B cell (primary cell): ENCODE data around the gene PRKCH.
"Not testable (repeated sequence)": the region's sequence is repeated elsewhere in the genome, so short reads cannot be mapped to it uniquely, and the experiment has no call there.

ENCODE experiments used
- EZH2 ChIP-seq: IDR thresholded peaks from 2 replicates; pipeline ENCODE4 v1.6.1; 2012; ENCODE audit warnings: borderline replicate concordance, low read depth, mild to moderate bottlenecking, moderate library complexity, low read length; ENCODE audit not compliant: insufficient read depth, poor library complexity, severe bottlenecking
- TF ChIP-seq, protein P1 (sequence below): fragments of 200-600 bp; IDR thresholded peaks from one replicate; pipeline ENCODE4 v1.8.0; 2022; ENCODE audit warnings: antibody characterized with exemption, mild to moderate bottlenecking

DNA sequence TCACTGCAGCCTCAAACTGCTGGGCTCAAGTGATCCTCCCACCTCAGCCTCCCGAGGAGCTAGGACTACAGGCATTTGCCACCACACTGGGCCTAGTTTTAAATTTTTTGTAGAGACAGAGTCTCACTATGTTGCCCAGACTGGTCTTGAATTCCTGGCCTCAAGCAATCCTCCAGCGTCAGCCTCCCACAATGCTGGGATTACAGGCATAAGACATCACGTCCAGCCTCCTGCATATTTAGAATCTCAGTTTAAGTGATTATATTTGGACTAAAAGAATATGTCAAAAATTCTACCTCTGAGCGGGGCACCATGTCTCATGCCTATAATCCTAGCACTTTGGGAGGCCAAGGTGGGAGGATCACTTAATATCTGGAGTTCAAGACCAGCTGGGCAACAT lies 12.7 kb upstream of the PRKCH start:
- TF ChIP-seq, protein P1, sequence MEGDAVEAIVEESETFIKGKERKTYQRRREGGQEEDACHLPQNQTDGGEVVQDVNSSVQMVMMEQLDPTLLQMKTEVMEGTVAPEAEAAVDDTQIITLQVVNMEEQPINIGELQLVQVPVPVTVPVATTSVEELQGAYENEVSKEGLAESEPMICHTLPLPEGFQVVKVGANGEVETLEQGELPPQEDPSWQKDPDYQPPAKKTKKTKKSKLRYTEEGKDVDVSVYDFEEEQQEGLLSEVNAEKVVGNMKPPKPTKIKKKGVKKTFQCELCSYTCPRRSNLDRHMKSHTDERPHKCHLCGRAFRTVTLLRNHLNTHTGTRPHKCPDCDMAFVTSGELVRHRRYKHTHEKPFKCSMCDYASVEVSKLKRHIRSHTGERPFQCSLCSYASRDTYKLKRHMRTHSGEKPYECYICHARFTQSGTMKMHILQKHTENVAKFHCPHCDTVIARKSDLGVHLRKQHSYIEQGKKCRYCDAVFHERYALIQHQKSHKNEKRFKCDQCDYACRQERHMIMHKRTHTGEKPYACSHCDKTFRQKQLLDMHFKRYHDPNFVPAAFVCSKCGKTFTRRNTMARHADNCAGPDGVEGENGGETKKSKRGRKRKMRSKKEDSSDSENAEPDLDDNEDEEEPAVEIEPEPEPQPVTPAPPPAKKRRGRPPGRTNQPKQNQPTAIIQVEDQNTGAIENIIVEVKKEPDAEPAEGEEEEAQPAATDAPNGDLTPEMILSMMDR, result not testable (repeated sequence)
- not testable (repeated sequence) for TF ChIP-seq EZH2
